HG03432 (cell line): ENCODE data around the gene SOWAHC.

ENCODE experiments used
- ATAC-seq: cut with Tn5 transposase; IDR thresholded peaks from one replicate; pipeline ENCODE4 v1.9.1; 2021; ENCODE audit warnings: mild to moderate bottlenecking, moderate library complexity; ENCODE audit not compliant: unreplicated experiment

The SOWAHC gene

GRCh38 chr2:109645412-109646184 is 31.4 kb downstream of the SOWAHC start:
- ATAC-seq: no peak

- ATAC-seq: no peak
Observed at GRCh38 chr2:109646961-109647360, 32.8 kb downstream of the SOWAHC start.

- no peak for ATAC-seq
Observed at GRCh38 chr2:109647636-109648035, 33.5 kb downstream of the SOWAHC start.

- no peak for ATAC-seq
Observed at GRCh38 chr2:109648041-109648527, 33.9 kb downstream of the SOWAHC start.

GRCh38 chr2:109649736-109650695 is 35.9 kb downstream of the SOWAHC start:
- ATAC-seq: no peak

- ATAC-seq: no peak
Observed at GRCh38 chr2:109654326-109655050, 40.3 kb downstream of the SOWAHC start.

GRCh38 chr2:109655287-109655686 is 41.1 kb downstream of the SOWAHC start:
- no peak for ATAC-seq

- no peak for ATAC-seq
Observed at GRCh38 chr2:109659396-109660045, 45.4 kb downstream of the SOWAHC start.

- no peak for ATAC-seq
Observed at GRCh38 chr2:109660046-109660860, 46.1 kb downstream of the SOWAHC start.

GRCh38 chr2:109662889-109663288 is 48.7 kb downstream of the SOWAHC start:
- ATAC-seq: no peak

- ATAC-seq: no peak
Observed at GRCh38 chr2:109663721-109664120, 49.6 kb downstream of the SOWAHC start.

GRCh38 chr2:109666466-109666865 is 52.3 kb downstream of the SOWAHC start:
- ATAC-seq: no peak
